Mucosa of rectum (tissue), 2 donors: ENCODE results near the gene PGGHG.
A peak's percentile ranks its signal among the peaks of the same experiment; 100 is the strongest.

Experiments used
- H3K27ac ChIP-seq, 2 donors: one replicate each; pipeline ENCODE4 v1.7.0; 2013; ENCODE audit warnings: inconsistent platforms in 2 of 2, low read depth in 2 of 2, low read length in 2 of 2
- H3K27me3 ChIP-seq, 2 donors: one replicate each; pipeline ENCODE4 v1.7.0; 2013; ENCODE audit warnings: low read length in 2 of 2; ENCODE audit not compliant: control insufficient read depth in 2 of 2, insufficient read depth in 2 of 2
- H3K36me3 ChIP-seq, 2 donors: one replicate each; pipeline ENCODE4 v1.7.0; 2013; ENCODE audit warnings: low read length in 2 of 2; ENCODE audit not compliant: control insufficient read depth in 2 of 2, insufficient read depth in 2 of 2
- H3K4me1 ChIP-seq, 2 donors: one replicate each; pipeline ENCODE4 v1.7.0; 2013; ENCODE audit warnings: low read length in 2 of 2, mild to moderate bottlenecking in 1 of 2; ENCODE audit not compliant: control insufficient read depth in 2 of 2, insufficient read depth in 2 of 2
- H3K4me3 ChIP-seq, 2 donors: one replicate each; pipeline ENCODE4 v1.7.0; 2013; ENCODE audit warnings: low read length in 2 of 2
- H3K9ac ChIP-seq, 2 donors: one replicate each; pipeline ENCODE4 v1.7.0; 2013; ENCODE audit warnings: low read length in 2 of 2, low read depth in 1 of 2, mild to moderate bottlenecking in 1 of 2
- H3K9me3 ChIP-seq, 2 donors: one replicate each; pipeline ENCODE4 v1.7.0; 2013; ENCODE audit warnings: low read length in 2 of 2; ENCODE audit not compliant: control insufficient read depth in 2 of 2
- donor health status: healthy.
- donor health status: Normal muscosa, but diverticular disease.

Gene PGGHG

GRCh38 chr11:288478-289397, at the start of gene PGGHG:
Gene PGGHG (plus strand): TSS chr11:289126. CDS start chr11:289817, 691 bp downstream.
- peaks cover 6 to 27% of the 10 kb centered on the region in 2 donors for H3K27me3 ChIP-seq
- no peaks in the 10 kb centered on the region for H3K9me3 ChIP-seq
- H3K36me3 ChIP-seq: no peaks in the 10 kb centered on the region
- H3K4me1 ChIP-seq: peaks cover 12 to 17% of the 10 kb centered on the region in 2 donors
- H3K27ac ChIP-seq: peak within 1 kb of the TSS in 1 of 2 donors; percentile 67
- peak within 1 kb of the TSS; percentile 63 for H3K9ac ChIP-seq
- H3K4me3 ChIP-seq: peak within 1 kb of the TSS; percentile 45 to 73

- Histone ChIP-seq H3K4me1 (peaks cover 13 to 16% of the 10 kb centered on the region in 2 donors), H3K9ac (no peak overlapping the region), H3K27ac (no peak overlapping the region), H3K27me3 (no peaks in the 10 kb centered on the region), H3K36me3 (peaks cover 22 to 33% of the 10 kb centered on the region in 2 donors), H3K4me3 (no peak overlapping the region), H3K9me3 (no peaks in the 10 kb centered on the region)
Measured at GRCh38 chr11:240315-240714, 48.6 kb upstream of the PGGHG start.

DNA sequence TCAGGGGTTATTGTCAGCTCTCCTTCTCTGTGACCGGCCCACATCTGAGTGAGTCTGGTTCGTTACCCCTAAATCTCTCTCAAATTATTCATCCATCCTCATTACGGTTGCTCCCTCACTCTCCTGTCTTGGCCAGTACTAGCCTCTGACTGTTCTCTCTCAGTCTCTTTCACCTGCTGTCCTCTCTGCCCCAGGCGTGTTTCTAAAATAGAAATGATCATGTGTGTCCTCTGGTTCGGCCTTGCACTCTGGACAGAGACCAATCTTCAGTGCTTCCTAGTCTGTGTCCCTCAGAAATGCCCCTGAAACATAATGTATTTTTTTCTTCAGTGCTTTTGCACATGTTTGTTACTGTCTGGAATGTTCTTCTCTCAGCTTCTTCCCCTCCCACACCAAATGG, 47.3 kb upstream of the PGGHG start:
- Histone ChIP-seq H3K4me1 (peaks cover 8 to 11% of the 10 kb centered on the region in 2 donors), H3K4me3 (no peak overlapping the region), H3K27me3 (no peaks in the 10 kb centered on the region), H3K27ac (no peak overlapping the region), H3K9me3 (no peaks in the 10 kb centered on the region), H3K36me3 (peaks cover 32 to 45% of the 10 kb centered on the region in 2 donors), H3K9ac (no peak overlapping the region)

- no peaks in the 10 kb centered on the region for H3K4me1 ChIP-seq
- H3K9me3 ChIP-seq: no peaks in the 10 kb centered on the region
- H3K9ac ChIP-seq: no peak overlapping the region
- no peak overlapping the region for H3K27ac ChIP-seq
- peaks cover 46 to 66% of the 10 kb centered on the region in 2 donors for H3K36me3 ChIP-seq
- no peaks in the 10 kb centered on the region for H3K27me3 ChIP-seq
- no peak overlapping the region for H3K4me3 ChIP-seq
Measured at GRCh38 chr11:244376-244775, 44.5 kb upstream of the PGGHG start.

DNA sequence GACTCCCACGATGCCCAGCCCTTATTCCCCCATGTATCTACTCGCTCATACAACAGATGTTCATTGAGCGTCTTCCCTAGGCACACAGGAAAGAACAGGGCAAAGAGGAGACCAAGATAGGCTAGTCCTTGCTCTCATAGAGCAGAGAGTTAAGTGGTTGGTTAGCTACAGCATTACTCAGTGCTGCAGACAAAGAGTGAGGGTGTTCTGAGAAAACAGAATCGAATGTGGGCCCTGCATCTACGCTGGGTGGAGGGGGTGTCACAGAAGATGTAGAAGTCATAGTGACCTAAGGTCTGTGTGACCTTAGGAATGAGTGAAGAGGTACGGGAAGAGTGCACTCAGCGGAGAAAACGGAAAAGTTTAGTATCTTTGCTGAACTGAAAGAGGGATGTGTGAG, 39.9 kb upstream of the PGGHG start:
- H3K27me3 ChIP-seq: no peaks in the 10 kb centered on the region
- no peaks in the 10 kb centered on the region for H3K9me3 ChIP-seq
- no peaks in the 10 kb centered on the region for H3K4me1 ChIP-seq
- H3K9ac ChIP-seq: no peak overlapping the region
- no peak overlapping the region for H3K27ac ChIP-seq
- no peak overlapping the region for H3K4me3 ChIP-seq
- H3K36me3 ChIP-seq: peaks cover 73 to 84% of the 10 kb centered on the region in 2 donors

GRCh38 chr11:250274-250673, 38.7 kb upstream of the PGGHG start:
- Histone ChIP-seq H3K27me3 (no peaks in the 10 kb centered on the region), H3K4me3 (no peak overlapping the region), H3K27ac (no peak overlapping the region), H3K9ac (no peak overlapping the region), H3K36me3 (peaks cover 64 to 74% of the 10 kb centered on the region in 2 donors), H3K9me3 (no peaks in the 10 kb centered on the region), H3K4me1 (no peaks in the 10 kb centered on the region)

DNA sequence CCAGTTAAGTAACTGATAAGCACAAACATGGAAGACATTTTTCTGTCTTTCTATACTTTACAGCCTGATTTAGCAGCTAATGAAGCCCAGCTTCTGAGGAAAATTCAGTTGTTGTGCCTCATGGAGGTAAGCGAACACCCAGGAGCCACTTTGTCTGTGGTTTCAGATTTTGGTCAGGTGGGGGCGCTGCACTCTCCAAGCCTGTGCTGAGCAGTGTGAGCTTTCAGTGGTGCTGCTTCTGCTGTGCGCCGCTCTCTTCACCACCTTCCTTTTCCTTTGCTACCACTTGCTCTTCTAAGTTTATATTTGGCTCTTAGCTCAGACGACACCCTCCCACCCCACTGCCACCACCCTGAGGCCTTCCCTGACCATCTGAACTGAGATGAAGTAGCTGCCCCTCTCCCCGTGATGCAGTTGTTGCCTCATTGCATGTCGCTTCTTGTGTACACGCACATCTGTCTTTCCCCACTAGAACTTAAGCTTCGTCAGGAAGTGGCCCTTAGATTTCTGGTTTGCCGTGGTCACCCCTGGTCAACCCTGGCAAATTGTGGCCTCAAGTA, 38.1 kb upstream of the PGGHG start:
- H3K4me1 ChIP-seq: no peaks in the 10 kb centered on the region
- H3K9me3 ChIP-seq: no peaks in the 10 kb centered on the region
- no peak overlapping the region for H3K9ac ChIP-seq
- no peaks in the 10 kb centered on the region for H3K27me3 ChIP-seq
- H3K4me3 ChIP-seq: no peak overlapping the region
- peaks cover 61 to 70% of the 10 kb centered on the region in 2 donors for H3K36me3 ChIP-seq
- no peak overlapping the region for H3K27ac ChIP-seq

GRCh38 chr11:251550-251949, 37.4 kb upstream of the PGGHG start:
- Histone ChIP-seq H3K36me3 (peaks cover 55 to 63% of the 10 kb centered on the region in 2 donors), H3K9me3 (no peaks in the 10 kb centered on the region), H3K27ac (no peak overlapping the region), H3K4me3 (no peak overlapping the region), H3K27me3 (no peaks in the 10 kb centered on the region), H3K9ac (no peak overlapping the region), H3K4me1 (no peaks in the 10 kb centered on the region)

DNA sequence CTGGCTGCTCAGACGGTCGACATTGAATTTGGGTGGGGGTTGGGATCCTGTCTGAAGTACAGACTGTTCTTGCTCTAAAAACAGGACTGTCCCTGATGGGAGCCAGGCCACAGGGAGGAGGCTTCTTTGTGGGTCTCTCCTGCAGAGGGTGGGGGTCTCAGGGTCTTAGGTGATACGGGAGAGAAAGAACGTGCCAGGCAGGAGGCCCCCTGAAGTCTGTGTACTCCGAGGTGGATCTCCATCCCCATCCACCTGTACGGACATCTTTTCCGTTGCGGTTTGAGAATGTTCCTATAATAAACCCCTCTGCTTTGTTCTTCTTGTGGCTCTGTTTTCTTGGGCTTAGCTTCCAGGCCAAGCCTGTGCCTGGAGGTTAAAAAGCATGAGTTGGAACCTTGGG, 36.3 kb upstream of the PGGHG start:
- H3K4me3 ChIP-seq: no peak overlapping the region
- no peaks in the 10 kb centered on the region for H3K9me3 ChIP-seq
- no peak overlapping the region for H3K9ac ChIP-seq
- no peaks in the 10 kb centered on the region for H3K27me3 ChIP-seq
- H3K27ac ChIP-seq: no peak overlapping the region
- no peaks in the 10 kb centered on the region for H3K4me1 ChIP-seq
- H3K36me3 ChIP-seq: peaks cover 46 to 53% of the 10 kb centered on the region in 2 donors

GRCh38 chr11:253160-253885, 35.6 kb upstream of the PGGHG start:
- Histone ChIP-seq H3K4me1 (no peaks in the 10 kb centered on the region), H3K4me3 (no peak overlapping the region), H3K36me3 (peaks cover 44 to 47% of the 10 kb centered on the region in 2 donors), H3K27ac (no peak overlapping the region), H3K27me3 (no peaks in the 10 kb centered on the region), H3K9ac (no peak overlapping the region), H3K9me3 (no peaks in the 10 kb centered on the region)
